Fibroblast of lung (primary cell): ENCODE data around the gene EXOC6B.

Source experiments
- CTCF ChIP-seq, 2 donors: IDR thresholded peaks in 1 of 2; conservative IDR thresholded peaks in 1 of 2; 1 replicate in 1 of 2; 2 replicates in 1 of 2; pipeline ENCODE4 v1.5.1; 2011 to 2012; ENCODE audit warnings: low read length in 2 of 2, control low read depth in 1 of 2, inconsistent platforms in 1 of 2, low read depth in 1 of 2, mild to moderate bottlenecking in 1 of 2
- EZH2 ChIP-seq: IDR thresholded peaks from 2 replicates; pipeline ENCODE4 v1.5.1; 2012; ENCODE audit warnings: low read length, control low read depth, mild to moderate bottlenecking; ENCODE audit errors: missing control alignments

- TF ChIP-seq CTCF (conservative IDR thresholded peaks at IDR 0.05 in 1 of 2, IDR thresholded peaks at IDR 0.05 in 1 of 2; ENCODE audit: low read depth in 1 of 2, low read length in 2 of 2) (no peak), EZH2 (no peak)
These were observed 11.3 kb upstream of the EXOC6B start for GRCh38 chr2:72837171-72837570.
